HEK293 (cell line): ENCODE data around the gene TMEM238.

Source experiments
- CTCF ChIA-PET: fragments of 350-600 bp; formaldehyde crosslinking; extraction: SDS; loops from one replicate; lab custom pipeline; 2021; ENCODE audit warnings: antibody characterized with exemption; lab: Yijun Ruan, JAX
- POLR2A ChIA-PET: fragments of 300-600 bp; formaldehyde crosslinking; extraction: SDS; loops from one replicate; lab custom pipeline; 2020; ENCODE audit warnings: antibody characterized with exemption, inconsistent platforms; lab: Yijun Ruan, JAX
- H3K27ac ChIP-seq: fragments of 200-500 bp; sonication (Bioruptor generic); 2 replicates; pipeline ENCODE4 v1.5.1; 2014; ENCODE audit warnings: low read depth, low read length, control low read depth, inconsistent platforms; ENCODE audit errors: extremely low read depth
- H3K36me3 ChIP-seq, 2 experiments: fragments of 200-500 bp in 1 of 2; sonication (Bioruptor generic) in 1 of 2; 1 replicate in 1 of 2; 2 replicates in 1 of 2; pipeline ENCODE4 v1.5.1; 2014 to 2017; ENCODE audit warnings: inconsistent platforms in 2 of 2, low read length in 2 of 2; ENCODE audit not compliant: control insufficient read depth in 2 of 2, insufficient read depth in 1 of 2
- H3K4me1 ChIP-seq: fragments of 200-500 bp; sonication (Bioruptor generic); 2 replicates; pipeline ENCODE4 v1.5.1; 2014; ENCODE audit warnings: mild to moderate bottlenecking, low read length, inconsistent platforms; ENCODE audit not compliant: control insufficient read depth, insufficient read depth
- H3K4me3 ChIP-seq: 2 replicates; pipeline ENCODE4 v1.5.1; 2011; ENCODE audit warnings: low read depth, mild to moderate bottlenecking, control low read depth, low read length, moderate library complexity
- H3K9me3 ChIP-seq: fragments of 200-500 bp; sonication (Bioruptor generic); 2 replicates; pipeline ENCODE4 v1.5.1; 2014; ENCODE audit warnings: low read depth, low read length, inconsistent platforms; ENCODE audit not compliant: control insufficient read depth, insufficient read depth
- GLIS1 ChIP-seq: fragments of 450-650 bp; formaldehyde crosslinking; IDR thresholded peaks from 2 replicates; pipeline ENCODE4 v1.5.1; 2016; ENCODE audit warnings: missing biosample characterization, missing genetic modification characterization
- GLIS2 ChIP-seq: fragments of 450-650 bp; formaldehyde crosslinking; IDR thresholded peaks from 2 replicates; pipeline ENCODE4 v1.5.1; 2016; ENCODE audit warnings: missing biosample characterization, missing genetic modification characterization
- KLF8 ChIP-seq: fragments of 450-650 bp; formaldehyde crosslinking; IDR thresholded peaks from 2 replicates; pipeline ENCODE4 v1.5.1; 2016; ENCODE audit warnings: missing biosample characterization, missing genetic modification characterization
- OVOL3 ChIP-seq: fragments of 450-650 bp; formaldehyde crosslinking; IDR thresholded peaks from 2 replicates; pipeline ENCODE4 v1.5.1; 2016; ENCODE audit warnings: missing biosample characterization, missing genetic modification characterization
- PRDM10 ChIP-seq: fragments of 450-650 bp; formaldehyde crosslinking; IDR thresholded peaks from 2 replicates; pipeline ENCODE4 v1.5.1; 2016; ENCODE audit warnings: missing biosample characterization, missing genetic modification characterization
- SP2 ChIP-seq: fragments of 450-650 bp; formaldehyde crosslinking; IDR thresholded peaks from 2 replicates; pipeline ENCODE4 v1.5.1; 2016; ENCODE audit warnings: missing biosample characterization, missing genetic modification characterization
- SP3 ChIP-seq: fragments of 450-650 bp; formaldehyde crosslinking; IDR thresholded peaks from 2 replicates; pipeline ENCODE4 v1.5.1; 2016; ENCODE audit warnings: missing biosample characterization, missing genetic modification characterization
- TRIM28 ChIP-seq: IDR thresholded peaks from 2 replicates; pipeline ENCODE4 v1.6.1; 2011; ENCODE audit warnings: low read length, control low read depth, borderline replicate concordance
- ZBTB8A ChIP-seq: fragments of 450-650 bp; formaldehyde crosslinking; IDR thresholded peaks from 2 replicates; pipeline ENCODE4 v1.5.1; 2016; ENCODE audit warnings: missing biosample characterization, missing genetic modification characterization
- ZFHX2 ChIP-seq: fragments of 450-650 bp; formaldehyde crosslinking; conservative IDR thresholded peaks from 2 replicates; pipeline ENCODE4 v1.5.1; 2016; ENCODE audit warnings: missing biosample characterization, missing genetic modification characterization
- ZIC2 ChIP-seq: fragments of 450-650 bp; formaldehyde crosslinking; IDR thresholded peaks from 2 replicates; pipeline ENCODE4 v1.5.1; 2016; ENCODE audit warnings: missing biosample characterization, missing genetic modification characterization
- ZNF473 ChIP-seq: fragments of 450-650 bp; formaldehyde crosslinking; IDR thresholded peaks from 2 replicates; pipeline ENCODE4 v1.5.1; 2017; ENCODE audit warnings: missing biosample characterization, missing genetic modification characterization
- ZNF549 ChIP-seq: fragments of 450-650 bp; IDR thresholded peaks from 2 replicates; pipeline ENCODE4 v1.5.1; 2018; ENCODE audit warnings: missing biosample characterization, missing genetic modification characterization, mild to moderate bottlenecking, inconsistent platforms, moderate library complexity

The TMEM238 gene

GRCh38 chr19:55345818-55346724, 38.0 kb downstream of the TMEM238 start (continued):
- TF ChIP-seq ZBTB8A (0 out of 2 replicates have a peak, but pooled peaks have one; percentile 27), GLIS1 (tag by site-specific recombination) (peak; percentile 64), SP3 (peak; percentile 49; the same call in 1 of the 2 replicates), ZIC2 (tag by site-specific recombination) (0 out of 2 replicates have a peak, but pooled peaks have one; percentile 17), ZFHX2 (tag by site-specific recombination) (peak; percentile 67; the same call in 1 of the 2 replicates), ZNF473 (tag by site-specific recombination) (no peak)

GRCh38 chr19:55345101-55345817, 38.8 kb downstream of the TMEM238 start:
- CTCF ChIA-PET, result interaction anchor here (1.0 to 1.6 kb wide), 4 partner anchors 14 to 279 kb away, joined by 3 to 5 read pairs (median 4); partner anchors contain the start of gene ZNF784
- Histone ChIP-seq H3K4me3 (no peak overlapping the region), H3K36me3 (peaks cover 3 to 59% of the 10 kb centered on the region in 2 experiments), H3K4me1 (peaks cover 11% of the 10 kb centered on the region), H3K9me3 (no peaks in the 10 kb centered on the region), H3K27ac (no peak overlapping the region)
- TF ChIP-seq OVOL3 (tag by site-specific recombination) (no peak), GLIS2 (tag by site-specific recombination) (peak; percentile 75), SP2 (peak; percentile 28; the same call in 1 of the 2 replicates)
- POLR2A ChIA-PET, result interaction anchor here (0.6 to 1.7 kb wide), 5 partner anchors 10 to 63 kb away, joined by 3 to 5 read pairs (median 4); partner anchors contain the start of gene UBE2S

GRCh38 chr19:55344444-55344843, 39.6 kb downstream of the TMEM238 start:
- TF ChIP-seq PRDM10 (tag by site-specific recombination), result no peak
- TF ChIP-seq ZNF549 (tag by site-specific recombination), result no peak
- no peak for TF ChIP-seq KLF8
- peak; percentile 40 for TF ChIP-seq GLIS2 (tag by site-specific recombination)
- peak; percentile 66 for TF ChIP-seq ZIC2 (tag by site-specific recombination)
- no peak for TF ChIP-seq TRIM28
- H3K4me3 ChIP-seq, result no peak overlapping the region
- ChIA-PET CTCF (interaction anchor here (1.6 kb wide), 1 partner anchor 52 kb away, joined by 3 read pairs; no protein-coding TSS in a partner anchor), POLR2A (interaction anchor here (0.7 to 1.7 kb wide), 3 partner anchors 24 to 104 kb away, joined by 3 to 5 read pairs (median 5); no protein-coding TSS in a partner anchor)
- peaks cover 13% of the 10 kb centered on the region for H3K4me1 ChIP-seq
- no peaks in the 10 kb centered on the region for H3K9me3 ChIP-seq
- peaks cover 3 to 58% of the 10 kb centered on the region in 2 experiments for H3K36me3 ChIP-seq
- H3K27ac ChIP-seq, result peak overlapping the region; percentile 53; the same call in 1 of the 2 replicates
